ENCODE data around the gene IRAK4. TPM values are rescaled to one million over a fixed set of nuclear protein-coding genes. Genes with fewer than 3 reads are reported as not detected.

The IRAK4 gene
- polyA plus RNA-seq, 1 donor (not counting 4 experiments of a cell fraction or from before 2014, with no cell fraction given): 13.9 TPM

DNA sequence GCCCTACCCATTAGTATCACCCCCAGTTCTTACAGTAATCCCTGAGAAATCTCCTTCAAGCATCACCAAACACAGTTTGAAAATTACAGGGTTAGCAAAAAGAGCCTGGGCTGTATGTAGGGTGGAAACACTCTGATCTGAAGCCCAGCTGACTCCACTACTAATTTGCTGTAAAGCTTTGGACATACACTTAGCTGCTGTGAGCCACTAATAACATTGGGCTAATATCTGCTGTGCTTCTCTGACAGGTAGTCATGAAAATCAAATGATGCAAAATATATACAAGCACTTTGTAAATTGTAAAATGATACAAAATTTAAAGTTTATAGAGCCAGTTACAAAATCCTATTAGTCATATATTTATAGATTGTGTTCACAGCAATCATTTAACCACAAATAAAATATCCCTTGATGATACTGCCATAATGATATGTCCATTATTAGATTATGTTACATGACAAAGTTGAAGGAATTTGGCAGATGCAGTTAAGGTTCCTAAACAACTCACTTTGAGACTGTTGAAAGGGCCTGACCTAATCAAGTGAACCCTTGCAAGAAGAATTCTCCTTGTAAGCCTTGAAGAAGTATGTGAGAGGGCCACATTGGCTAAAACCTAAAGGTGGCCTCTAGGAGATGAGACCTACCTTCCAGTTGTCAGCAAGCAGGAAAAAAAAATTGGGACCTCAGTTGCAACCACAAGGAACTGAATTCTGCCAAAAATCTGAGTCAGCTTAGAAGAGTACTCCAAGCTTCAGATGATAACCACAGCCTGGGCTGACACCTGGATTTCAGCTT is 28.3 kb downstream of the IRAK4 start:
- no peaks in the 10 kb centered on the region for H3K79me2 ChIP-seq (ENCODE audit: control insufficient read depth, insufficient read depth, low read length)
- DNase-seq (ENCODE audit: low read depth, low spot score): no peak
- no peak overlapping the region for H3K9ac ChIP-seq (ENCODE audit: control insufficient read depth, extremely low read depth, insufficient read depth, low read length)
- TF ChIP-seq EZH2 (IDR thresholded peaks at IDR 0.05; ENCODE audit: low read length) (no peak), CTCF (optimal IDR thresholded peaks at IDR 0.05 in 1 of 3, IDR thresholded peaks at IDR 0.05 in 1 of 3, conservative IDR thresholded peaks at IDR 0.05 in 1 of 3; ENCODE audit: extremely low read depth in 1 of 3, insufficient read depth in 2 of 3, low read length in 3 of 3) (no peak)
- no peaks in the 10 kb centered on the region for H4K20me1 ChIP-seq (ENCODE audit: control insufficient read depth, extremely low read depth, insufficient read depth, low read length)
- H2AFZ ChIP-seq (ENCODE audit: control insufficient read depth, low read length): no peak overlapping the region
- no peaks in the 10 kb centered on the region for H3K9me1 ChIP-seq (ENCODE audit: control insufficient read depth, extremely low read depth, insufficient read depth, low read length)
- H3K36me3 ChIP-seq (ENCODE audit: control insufficient read depth in 2 of 2, extremely low read depth in 1 of 2, insufficient read depth in 2 of 2, low read length in 2 of 2): peaks cover 3 to 5% of the 10 kb centered on the region in 2 experiments
- H3K9me3 ChIP-seq (ENCODE audit: control insufficient read depth, low read depth, low read length): no peaks in the 10 kb centered on the region
- FAIRE-seq: no peak
- H3K27me3 ChIP-seq (ENCODE audit: control insufficient read depth, extremely low read depth, insufficient read depth, low read length): no peaks in the 10 kb centered on the region
- no peak overlapping the region for H3K4me3 ChIP-seq (ENCODE audit: control insufficient read depth in 2 of 3, extremely low read depth in 1 of 3, insufficient read depth in 2 of 3, low read depth in 1 of 3, low read length in 3 of 3)
- H3K27ac ChIP-seq (ENCODE audit: control insufficient read depth, insufficient read depth, low read length): no peak overlapping the region
- no peak overlapping the region for H3K4me2 ChIP-seq (ENCODE audit: control insufficient read depth, extremely low read depth, insufficient read depth, low read depth, low read length)
- no peaks in the 10 kb centered on the region for H3K4me1 ChIP-seq (ENCODE audit: control insufficient read depth, extremely low read depth, insufficient read depth, low read length)
- dilution Hi-C loops (cut with MboI; ENCODE audit: extremely low pct_ligation_motif_present, low sequenced_read_pairs): no loop called here

DNA sequence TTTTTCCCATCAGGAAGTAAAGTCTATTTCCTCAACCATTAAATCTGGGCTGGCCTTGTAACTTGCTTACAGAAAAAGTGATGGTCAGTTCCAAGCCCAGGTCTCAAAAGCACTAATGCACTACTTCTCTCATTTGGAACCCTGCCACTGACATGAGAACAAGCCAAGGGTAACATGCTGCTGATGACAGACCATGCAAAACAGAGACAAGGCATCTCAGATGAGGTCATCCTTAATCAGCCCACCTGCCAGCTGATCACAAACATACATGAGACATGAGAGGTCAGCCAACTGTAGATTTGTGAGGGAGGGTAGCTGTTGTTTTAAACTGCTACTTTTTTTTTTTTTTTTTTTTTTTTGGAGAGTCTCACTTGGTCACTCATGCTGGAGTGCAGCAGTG is 31.2 kb downstream of the IRAK4 start:
- Histone ChIP-seq H3K4me2 (ENCODE audit: control insufficient read depth, extremely low read depth, insufficient read depth, low read depth, low read length) (no peak overlapping the region), H3K4me3 (ENCODE audit: control insufficient read depth in 2 of 3, extremely low read depth in 1 of 3, insufficient read depth in 2 of 3, low read depth in 1 of 3, low read length in 3 of 3) (no peak overlapping the region), H3K4me1 (ENCODE audit: control insufficient read depth, extremely low read depth, insufficient read depth, low read length) (no peaks in the 10 kb centered on the region), H3K9ac (ENCODE audit: control insufficient read depth, extremely low read depth, insufficient read depth, low read length) (no peak overlapping the region), H2AFZ (ENCODE audit: control insufficient read depth, low read length) (no peak overlapping the region), H3K27me3 (ENCODE audit: control insufficient read depth, extremely low read depth, insufficient read depth, low read length) (no peaks in the 10 kb centered on the region), H3K79me2 (ENCODE audit: control insufficient read depth, insufficient read depth, low read length) (no peaks in the 10 kb centered on the region), H3K27ac (ENCODE audit: control insufficient read depth, insufficient read depth, low read length) (no peak overlapping the region), H3K9me3 (ENCODE audit: control insufficient read depth, low read depth, low read length) (no peaks in the 10 kb centered on the region), H4K20me1 (ENCODE audit: control insufficient read depth, extremely low read depth, insufficient read depth, low read length) (no peaks in the 10 kb centered on the region), H3K36me3 (ENCODE audit: control insufficient read depth in 2 of 2, extremely low read depth in 1 of 2, insufficient read depth in 2 of 2, low read length in 2 of 2) (peaks cover 1 to 5% of the 10 kb centered on the region in 2 experiments), H3K9me1 (ENCODE audit: control insufficient read depth, extremely low read depth, insufficient read depth, low read length) (no peaks in the 10 kb centered on the region)
- no peak for FAIRE-seq
- dilution Hi-C loops (cut with MboI; ENCODE audit: extremely low pct_ligation_motif_present, low sequenced_read_pairs): no loop called here
- no peak for DNase-seq (ENCODE audit: low read depth, low spot score)
- TF ChIP-seq CTCF (optimal IDR thresholded peaks at IDR 0.05 in 1 of 3, IDR thresholded peaks at IDR 0.05 in 1 of 3, conservative IDR thresholded peaks at IDR 0.05 in 1 of 3; ENCODE audit: extremely low read depth in 1 of 3, insufficient read depth in 2 of 3, low read length in 3 of 3): no peak
- no peak for TF ChIP-seq EZH2 (IDR thresholded peaks at IDR 0.05; ENCODE audit: low read length)
